Activated naive CD8-positive, alpha-beta T cell treated with anti-CD3 and anti-CD28 coated beads, Interleukin-2, amount 10 ng/mL, durations not matched to agents 7 days and 5 days (primary cell): ENCODE data around the gene ASPA. TPM values are rescaled to one million over a fixed set of nuclear protein-coding genes. Genes with fewer than 3 reads are reported as not detected.
"Not testable (repeated sequence)": the region's sequence is repeated elsewhere in the genome, so short reads cannot be mapped to it uniquely, and the experiment has no call there.

Experiments used
- ATAC-seq: fragments of 150-1000 bp; cut with Tn5 transposase; one replicate; pipeline ENCODE4 v1.10.0; 2021; ENCODE audit warnings: low read depth, moderate library complexity
- POLR2A ChIA-PET: fragments of 350-600 bp; sonication (Branson Sonifier 250); formaldehyde crosslinking; loops from one replicate; lab custom pipeline; 2021; ENCODE audit warnings: antibody characterized with exemption; lab: Charles Lee
- DNase-seq: peaks from one replicate; pipeline ENCODE4 v3.0.0; 2021
- H3K27ac Mint-ChIP-seq: one replicate; pipeline ENCODE4 v1.8.0; 2022; ENCODE audit warnings: mild to moderate bottlenecking, mixed read lengths
- H3K27me3 Mint-ChIP-seq: one replicate; pipeline ENCODE4 v1.8.0; 2022; ENCODE audit warnings: mild to moderate bottlenecking, moderate library complexity, mixed read lengths
- H3K36me3 Mint-ChIP-seq: one replicate; pipeline ENCODE4 v1.8.0; 2021; ENCODE audit warnings: mild to moderate bottlenecking, mixed read lengths
- H3K4me1 Mint-ChIP-seq: one replicate; pipeline ENCODE4 v1.8.0; 2021; ENCODE audit warnings: mixed read lengths
- H3K4me3 Mint-ChIP-seq: one replicate; pipeline ENCODE4 v1.8.0; 2022; ENCODE audit warnings: mild to moderate bottlenecking, moderate library complexity, mixed read lengths
- H3K9me3 Mint-ChIP-seq: one replicate; pipeline ENCODE4 v1.8.0; 2021; ENCODE audit warnings: mixed read lengths
- total RNA-seq, 2 experiments: library from RNA; stranded (reverse); gene quantifications; one replicate each; pipeline ENCODE4 v1.2.3, GENCODE V29; 2021

The ASPA gene
- total RNA-seq, 2 experiments from 2014 or later: not detected

DNA sequence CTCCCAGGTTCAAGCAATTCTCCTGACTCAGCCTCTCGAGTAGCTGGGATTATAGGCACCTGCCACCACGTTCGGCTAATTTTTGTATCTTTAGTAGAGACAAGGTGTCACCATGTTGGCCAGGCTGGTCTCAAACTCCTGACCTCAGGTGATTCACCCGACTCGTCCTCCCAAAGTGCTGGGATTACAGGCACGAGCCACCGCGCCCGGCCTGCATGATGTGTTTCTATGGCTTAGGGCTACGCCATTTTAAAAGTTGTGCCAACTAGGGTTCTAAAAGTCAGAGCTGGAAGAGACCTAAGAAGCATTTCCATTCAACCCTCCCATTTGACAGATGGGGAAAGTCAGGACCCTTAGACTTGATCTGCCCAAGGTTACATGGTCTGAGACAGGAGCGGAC, 38.4 kb downstream of the ASPA start:
- H3K4me3 Mint-ChIP-seq, H3K36me3 Mint-ChIP-seq, H3K27me3 Mint-ChIP-seq, DNase-seq, H3K9me3 Mint-ChIP-seq, POLR2A ChIA-PET, H3K4me1 Mint-ChIP-seq, H3K27ac Mint-ChIP-seq, ATAC-seq: not testable (repeated sequence)

DNA sequence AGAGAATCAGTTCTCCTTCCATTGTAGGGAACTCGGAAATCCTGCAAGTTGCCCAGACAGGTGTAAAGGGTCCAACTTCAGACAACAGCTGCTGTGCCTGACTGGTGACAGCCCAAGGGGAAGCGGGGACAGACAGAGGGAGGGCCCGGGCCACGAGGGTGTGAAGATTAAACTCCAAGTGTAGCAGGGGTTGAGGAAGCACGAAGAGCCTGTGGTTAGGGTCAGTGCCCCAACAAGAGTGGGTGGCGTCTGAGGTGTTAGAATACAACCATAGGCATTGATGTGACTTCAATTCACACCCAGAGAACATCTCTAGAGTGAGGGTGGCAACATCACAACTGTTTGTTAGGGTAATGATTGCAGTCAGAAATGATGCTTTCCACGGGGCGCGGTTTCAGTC, 39.1 kb downstream of the ASPA start:
- no peak overlapping the region for H3K4me3 Mint-ChIP-seq
- H3K4me1 Mint-ChIP-seq: no peaks in the 10 kb centered on the region
- ATAC-seq: no peak
- no peak overlapping the region for H3K27ac Mint-ChIP-seq
- no peak for DNase-seq
- POLR2A ChIA-PET: no interaction called here
- no peaks in the 10 kb centered on the region for H3K36me3 Mint-ChIP-seq
- no peaks in the 10 kb centered on the region for H3K9me3 Mint-ChIP-seq
- no peaks in the 10 kb centered on the region for H3K27me3 Mint-ChIP-seq

DNA sequence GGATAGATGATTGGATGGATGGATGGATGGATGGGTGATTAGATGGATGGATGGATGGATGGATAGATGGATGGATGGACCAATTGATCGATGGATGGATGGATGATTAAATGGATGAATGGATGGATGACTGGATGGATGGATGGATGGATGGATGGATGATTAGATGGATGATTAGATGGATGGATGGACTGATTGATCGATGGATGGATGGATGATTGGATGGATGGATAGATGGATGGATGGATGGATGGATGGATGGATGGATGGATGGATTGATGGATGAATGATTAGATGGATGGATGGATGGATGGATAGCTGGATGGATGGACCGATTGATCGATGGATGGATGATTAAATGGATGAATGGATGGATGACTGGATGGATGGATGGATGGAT, 43.7 kb downstream of the ASPA start:
- H3K9me3 Mint-ChIP-seq, H3K27ac Mint-ChIP-seq, DNase-seq, H3K4me3 Mint-ChIP-seq, POLR2A ChIA-PET, H3K27me3 Mint-ChIP-seq, H3K36me3 Mint-ChIP-seq, H3K4me1 Mint-ChIP-seq, ATAC-seq: not testable (repeated sequence)

GRCh38 chr17:3524024-3524423, 48.2 kb downstream of the ASPA start:
- H3K27me3 Mint-ChIP-seq: no peaks in the 10 kb centered on the region
- H3K27ac Mint-ChIP-seq: no peak overlapping the region
- H3K4me3 Mint-ChIP-seq: no peak overlapping the region
- ATAC-seq (no peak), DNase-seq (no peak)
- POLR2A ChIA-PET: no interaction called here
- no peaks in the 10 kb centered on the region for H3K9me3 Mint-ChIP-seq
- no peaks in the 10 kb centered on the region for H3K4me1 Mint-ChIP-seq
- H3K36me3 Mint-ChIP-seq: no peaks in the 10 kb centered on the region

DNA sequence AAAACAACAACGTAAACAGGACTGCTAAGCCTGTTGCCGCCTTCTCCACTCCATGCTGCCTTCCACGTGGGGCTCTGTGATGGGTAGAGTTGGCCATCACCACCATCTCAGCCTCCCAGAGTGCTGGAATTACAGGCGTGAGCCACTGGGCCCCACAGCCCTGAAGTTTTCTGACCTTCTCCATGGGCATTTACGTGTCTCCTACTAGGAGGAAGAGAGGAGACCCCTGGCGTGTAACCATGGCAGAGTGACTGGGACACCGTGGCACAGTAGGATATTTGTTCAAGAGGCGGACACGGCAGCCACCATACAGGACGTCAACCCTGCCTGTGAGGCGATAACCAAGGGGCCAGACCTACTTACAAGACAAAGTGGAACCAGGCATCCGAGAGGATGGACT, 50.7 kb downstream of the ASPA start:
- DNase-seq (no peak), ATAC-seq (no peak)
- POLR2A ChIA-PET: no interaction called here
- Mint-ChIP-seq H3K9me3 (no peaks in the 10 kb centered on the region), H3K36me3 (no peaks in the 10 kb centered on the region), H3K27ac (no peak overlapping the region), H3K4me1 (no peaks in the 10 kb centered on the region), H3K27me3 (no peaks in the 10 kb centered on the region), H3K4me3 (no peak overlapping the region)

DNA sequence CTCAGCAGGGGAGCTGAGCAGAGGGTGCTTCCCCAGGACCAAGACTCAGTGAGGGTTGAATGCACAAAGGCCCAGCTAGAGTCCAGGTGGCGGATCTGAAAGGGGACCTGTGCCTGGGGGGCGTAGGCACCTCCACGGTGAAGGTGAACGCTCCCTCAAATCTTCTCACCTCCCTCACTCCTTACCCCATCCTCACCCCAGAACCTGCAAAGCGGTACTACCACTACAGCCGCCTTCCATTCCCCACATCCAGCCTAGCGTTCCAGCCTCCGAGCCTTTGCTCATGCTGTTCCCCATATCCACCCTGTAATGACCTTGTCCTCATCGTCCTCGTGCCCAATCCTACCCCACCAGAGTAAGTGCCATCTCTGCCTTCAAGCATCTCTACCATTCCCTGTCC, 51.2 kb downstream of the ASPA start:
- H3K27me3 Mint-ChIP-seq: no peaks in the 10 kb centered on the region
- no peaks in the 10 kb centered on the region for H3K36me3 Mint-ChIP-seq
- no peaks in the 10 kb centered on the region for H3K9me3 Mint-ChIP-seq
- DNase-seq (no peak), ATAC-seq (no peak)
- no peak overlapping the region for H3K27ac Mint-ChIP-seq
- H3K4me3 Mint-ChIP-seq: no peak overlapping the region
- no peaks in the 10 kb centered on the region for H3K4me1 Mint-ChIP-seq
- POLR2A ChIA-PET: no interaction called here

- POLR2A ChIA-PET: no interaction called here
- no peaks in the 10 kb centered on the region for H3K4me1 Mint-ChIP-seq
- H3K36me3 Mint-ChIP-seq: no peaks in the 10 kb centered on the region
- H3K27ac Mint-ChIP-seq: no peak overlapping the region
- H3K9me3 Mint-ChIP-seq: no peaks in the 10 kb centered on the region
- H3K27me3 Mint-ChIP-seq: no peaks in the 10 kb centered on the region
- no peak overlapping the region for H3K4me3 Mint-ChIP-seq
- DNase-seq: no peak
- ATAC-seq: no peak
Observed at GRCh38 chr17:3527468-3527867, 51.7 kb downstream of the ASPA start.

- H3K27ac Mint-ChIP-seq: no peak overlapping the region
- DNase-seq: no peak
- H3K27me3 Mint-ChIP-seq: no peaks in the 10 kb centered on the region
- ATAC-seq: no peak
- no peaks in the 10 kb centered on the region for H3K4me1 Mint-ChIP-seq
- POLR2A ChIA-PET: no interaction called here
- H3K36me3 Mint-ChIP-seq: no peaks in the 10 kb centered on the region
- no peak overlapping the region for H3K4me3 Mint-ChIP-seq
- H3K9me3 Mint-ChIP-seq: no peaks in the 10 kb centered on the region
Observed at GRCh38 chr17:3527896-3528295, 52.1 kb downstream of the ASPA start.

- Mint-ChIP-seq H3K36me3 (no peaks in the 10 kb centered on the region), H3K27ac (no peak overlapping the region), H3K4me1 (no peaks in the 10 kb centered on the region), H3K9me3 (no peaks in the 10 kb centered on the region), H3K27me3 (no peaks in the 10 kb centered on the region), H3K4me3 (no peak overlapping the region)
- ATAC-seq (no peak), DNase-seq (no peak)
- POLR2A ChIA-PET: no interaction called here
Observed at GRCh38 chr17:3528403-3528851, 52.6 kb downstream of the ASPA start.

DNA sequence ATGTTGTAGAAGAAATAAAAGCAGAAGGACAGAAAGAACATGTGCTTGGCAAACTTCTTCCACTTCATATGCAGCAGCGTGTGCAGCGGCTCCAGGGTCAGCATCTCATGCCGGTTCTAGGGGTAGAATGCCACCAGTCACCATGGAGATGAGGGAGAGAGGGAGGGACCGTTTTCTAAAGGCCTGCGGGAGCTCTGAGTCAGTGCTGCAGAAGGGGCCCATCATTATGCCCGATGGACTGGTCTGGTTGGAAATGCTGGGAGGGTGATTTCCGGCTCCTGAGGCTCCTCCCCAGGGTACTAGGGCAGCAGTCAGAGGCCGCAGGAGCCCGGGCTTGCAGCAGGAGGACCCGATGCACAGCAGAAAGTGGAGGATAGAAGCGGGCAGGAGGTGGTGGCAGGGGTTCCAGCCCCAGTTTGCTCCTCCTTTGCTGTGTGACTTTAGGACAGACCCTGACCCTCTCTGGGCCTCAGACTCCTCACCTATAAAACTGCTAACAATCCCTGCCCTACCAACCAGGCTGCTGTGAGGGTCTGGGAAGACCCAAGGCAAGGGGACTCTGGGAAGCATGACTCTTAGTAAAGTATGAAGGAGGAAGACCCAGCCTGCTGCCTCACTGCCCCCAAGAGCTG, 53.2 kb downstream of the ASPA start:
- no peaks in the 10 kb centered on the region for H3K27me3 Mint-ChIP-seq
- no peak overlapping the region for H3K27ac Mint-ChIP-seq
- DNase-seq (no peak), ATAC-seq (no peak)
- no peaks in the 10 kb centered on the region for H3K36me3 Mint-ChIP-seq
- H3K9me3 Mint-ChIP-seq: no peaks in the 10 kb centered on the region
- no peaks in the 10 kb centered on the region for H3K4me1 Mint-ChIP-seq
- POLR2A ChIA-PET: no interaction called here
- no peak overlapping the region for H3K4me3 Mint-ChIP-seq

DNA sequence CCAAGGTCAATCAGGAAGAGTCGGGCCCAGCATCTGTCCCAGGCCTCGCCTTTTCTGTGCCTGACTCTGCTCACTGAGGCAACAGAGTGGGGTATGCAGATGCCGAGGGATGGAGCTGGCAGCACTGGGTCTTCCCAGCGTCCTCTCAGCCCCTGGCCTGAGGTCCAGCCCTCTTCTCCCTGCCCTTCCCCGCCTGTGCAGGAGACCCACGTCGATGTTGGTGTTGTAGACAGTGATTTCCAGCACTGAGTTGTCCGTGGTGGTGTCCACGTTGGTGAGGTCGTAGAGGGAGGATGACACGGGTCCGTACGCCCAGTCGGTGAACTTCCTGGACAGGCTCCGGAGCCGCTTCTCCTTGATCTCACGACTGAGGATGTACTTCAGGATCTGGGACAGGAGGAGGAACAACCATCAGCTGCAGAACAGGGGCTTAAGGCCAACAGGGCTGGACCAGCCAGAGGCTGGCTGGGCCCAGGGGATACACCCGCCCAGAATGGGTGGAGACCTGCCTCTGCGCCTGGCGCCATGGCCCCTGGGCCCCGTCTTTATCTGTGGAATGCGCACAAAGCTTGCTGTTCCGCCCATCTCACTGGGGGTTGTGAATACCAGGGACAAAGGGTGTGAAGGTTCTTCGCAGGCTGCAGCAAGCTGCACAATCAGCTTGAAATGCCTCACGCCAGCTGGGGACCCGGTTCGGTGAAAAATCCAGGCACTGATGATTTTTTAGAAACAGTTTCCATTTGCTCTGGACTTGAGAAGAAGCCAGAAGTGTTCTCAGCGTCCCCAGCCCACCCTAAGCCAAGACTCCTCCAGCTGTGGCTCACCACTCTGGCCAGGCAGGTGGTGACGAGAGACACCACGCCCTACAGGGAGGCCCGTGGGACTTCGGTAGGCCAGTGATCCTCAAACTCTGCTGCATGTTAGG, 54.3 kb downstream of the ASPA start:
- ATAC-seq: no peak
- Mint-ChIP-seq H3K4me3 (no peak overlapping the region), H3K36me3 (no peaks in the 10 kb centered on the region), H3K27me3 (no peaks in the 10 kb centered on the region), H3K4me1 (peaks cover 4% of the 10 kb centered on the region), H3K27ac (no peak overlapping the region), H3K9me3 (no peaks in the 10 kb centered on the region)
- DNase-seq: no peak
- POLR2A ChIA-PET: no interaction called here

GRCh38 chr17:3531266-3532101, 55.7 kb downstream of the ASPA start:
- Mint-ChIP-seq H3K27me3 (peaks cover 5% of the 10 kb centered on the region), H3K9me3 (no peaks in the 10 kb centered on the region), H3K4me3 (no peak overlapping the region), H3K27ac (no peak overlapping the region), H3K4me1 (peaks cover 4% of the 10 kb centered on the region), H3K36me3 (no peaks in the 10 kb centered on the region)
- no peak for DNase-seq
- POLR2A ChIA-PET: no interaction called here
- no peak for ATAC-seq

DNA sequence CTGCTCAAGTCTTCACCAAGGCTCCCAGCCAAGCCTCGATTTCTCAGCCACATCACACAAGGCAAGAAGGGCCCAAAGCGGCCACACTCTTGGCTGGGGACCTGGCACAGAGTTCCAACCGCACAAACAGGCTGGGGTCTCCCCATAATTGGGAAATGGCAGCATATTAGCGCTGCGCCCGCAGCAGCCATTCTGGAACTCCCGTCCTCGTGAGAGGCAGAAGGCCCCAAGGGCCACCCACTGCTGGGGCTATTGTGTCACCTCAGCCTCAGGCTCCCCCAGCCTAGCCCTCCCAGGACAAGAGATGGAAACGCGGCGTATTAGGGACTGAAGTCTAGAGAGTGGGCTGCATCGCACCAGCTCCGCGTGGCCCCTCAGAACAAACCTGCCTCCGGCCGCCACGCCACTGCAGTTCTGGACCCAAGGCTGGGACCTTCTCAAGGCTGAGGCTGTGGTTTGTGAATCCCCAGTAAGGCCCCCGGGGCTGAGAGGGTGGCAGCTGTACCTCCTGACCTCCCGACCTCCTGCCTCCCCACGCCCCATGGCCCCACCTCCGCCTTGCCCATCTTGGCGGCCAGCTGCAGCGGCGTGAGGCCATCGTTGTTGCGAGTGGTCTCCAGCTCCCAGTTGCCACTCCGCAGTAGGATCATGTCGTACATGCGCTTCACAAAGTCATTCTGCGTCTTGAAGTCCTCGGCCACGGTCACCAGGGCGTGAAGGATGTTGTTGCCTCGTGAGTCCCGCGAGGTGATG, 56.5 kb downstream of the ASPA start:
- POLR2A ChIA-PET: no interaction called here
- H3K27ac Mint-ChIP-seq: no peak overlapping the region
- peaks cover 6% of the 10 kb centered on the region for H3K27me3 Mint-ChIP-seq
- no peaks in the 10 kb centered on the region for H3K36me3 Mint-ChIP-seq
- H3K9me3 Mint-ChIP-seq: no peaks in the 10 kb centered on the region
- no peak overlapping the region for H3K4me3 Mint-ChIP-seq
- no peak for DNase-seq
- peaks cover 4% of the 10 kb centered on the region for H3K4me1 Mint-ChIP-seq
- ATAC-seq: no peak
